Tibial nerve (tissue), 4 donors: ENCODE data around the gene DCDC1. TPM values are rescaled to one million over a fixed set of nuclear protein-coding genes. Genes with fewer than 3 reads are reported as not detected.

Experiments
- DNase-seq, 2 donors: peaks; one replicate each; pipeline ENCODE4 v3.0.0-alpha.2; 2019; ENCODE audit warnings: low spot score in 2 of 2
- H3K27ac ChIP-seq, 4 donors: fragments of 200-600 bp; sonication (generic) in 3 of 4; one replicate each; pipeline ENCODE4 v1.5.1; 2017 to 2019; ENCODE audit warnings: mild to moderate bottlenecking in 1 of 4
- H3K27me3 ChIP-seq, 2 donors: fragments of 200-600 bp; sonication (generic) in 1 of 2; one replicate each; pipeline versions ENCODE4 v1.5.1 to v1.6.0; 2017 to 2019
- H3K36me3 ChIP-seq, 3 donors: fragments of 200-600 bp; sonication (generic); one replicate each; pipeline ENCODE4 v1.5.1; 2018 to 2019
- H3K4me1 ChIP-seq, 4 donors: fragments of 200-600 bp; sonication (generic) in 3 of 4; one replicate each; pipeline ENCODE4 v1.5.1; 2017 to 2019
- H3K4me3 ChIP-seq, 4 donors: fragments of 200-600 bp; sonication (generic) in 3 of 4; one replicate each; pipeline ENCODE4 v1.5.1; 2017 to 2019; ENCODE audit warnings: mild to moderate bottlenecking in 1 of 4, moderate library complexity in 1 of 4
- H3K9me3 ChIP-seq, 4 donors: fragments of 200-600 bp; sonication (generic) in 3 of 4; one replicate each; pipeline ENCODE4 v1.5.1; 2017 to 2019
- EP300 ChIP-seq, 2 donors: sonication (generic); formaldehyde crosslinking; IDR thresholded peaks; one replicate each; pipeline ENCODE4 v1.6.1; 2017; ENCODE audit warnings: antibody characterized with exemption in 2 of 2, mild to moderate bottlenecking in 1 of 2
- POLR2A ChIP-seq, 2 donors: fragments of 450-650 bp; IDR thresholded peaks; one replicate each; pipeline ENCODE4 v1.6.1; 2017; ENCODE audit warnings: antibody characterized with exemption in 2 of 2, mild to moderate bottlenecking in 2 of 2, moderate library complexity in 2 of 2
- WGBS, 2 donors: methylation state at CpG; one replicate each; pipeline ENCODE4 v1.1.5; 2018; 5-methylcytosine and 5-hydroxymethylcytosine counted together
- total RNA-seq, 4 donors: library from RNA; depleted of rRNA; stranded (reverse); fragments of >200 nt; gene quantifications; one replicate each; pipeline ENCODE4 v1.1.0, GENCODE V29; 2016
- TF ChIP-seq, protein P1 (sequence below), 5 experiments: fragments of 200-600 bp in 3 of 5; fragments of 450-650 bp in 2 of 5; sonication (generic) in 3 of 5; IDR thresholded peaks; one replicate each; pipeline ENCODE4 v1.5.1; 2016 to 2019; ENCODE audit warnings: antibody characterized with exemption in 5 of 5, mild to moderate bottlenecking in 3 of 5, moderate library complexity in 2 of 5

The DCDC1 gene
- total RNA-seq, 4 donors from 2014 or later = 1.1 to 6.1 (median 1.9) TPM

DNA sequence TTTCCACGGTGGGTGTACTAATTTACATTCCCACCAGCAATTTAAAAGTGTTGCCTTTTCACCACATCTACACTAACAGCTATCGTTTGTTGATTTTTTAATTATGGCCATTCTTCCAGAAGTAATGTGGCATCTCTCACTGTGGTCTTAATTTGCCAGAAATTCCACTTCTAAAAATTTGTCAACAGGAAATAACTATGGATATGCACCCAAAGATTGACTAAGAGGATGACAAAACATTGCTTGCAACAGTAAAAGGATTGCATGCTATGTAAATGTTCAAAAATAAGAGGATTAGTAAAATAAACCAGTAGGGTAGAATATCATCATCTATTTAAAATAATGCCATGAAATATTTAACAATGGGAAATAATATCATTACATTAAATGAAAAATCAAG, 219.5 kb downstream of the DCDC1 start:
- Histone ChIP-seq H3K27ac (no peak overlapping the region), H3K36me3 (no peaks in the 10 kb centered on the region), H3K9me3 (no peaks in the 10 kb centered on the region), H3K4me1 (no peaks in the 10 kb centered on the region), H3K27me3 (no peaks in the 10 kb centered on the region), H3K4me3 (no peak overlapping the region)
- WGBS, 2 donors = 84 to 87% methylated on average over 2 of the region's 2 CpGs
- no peak for DNase-seq
- TF ChIP-seq, protein P1, sequence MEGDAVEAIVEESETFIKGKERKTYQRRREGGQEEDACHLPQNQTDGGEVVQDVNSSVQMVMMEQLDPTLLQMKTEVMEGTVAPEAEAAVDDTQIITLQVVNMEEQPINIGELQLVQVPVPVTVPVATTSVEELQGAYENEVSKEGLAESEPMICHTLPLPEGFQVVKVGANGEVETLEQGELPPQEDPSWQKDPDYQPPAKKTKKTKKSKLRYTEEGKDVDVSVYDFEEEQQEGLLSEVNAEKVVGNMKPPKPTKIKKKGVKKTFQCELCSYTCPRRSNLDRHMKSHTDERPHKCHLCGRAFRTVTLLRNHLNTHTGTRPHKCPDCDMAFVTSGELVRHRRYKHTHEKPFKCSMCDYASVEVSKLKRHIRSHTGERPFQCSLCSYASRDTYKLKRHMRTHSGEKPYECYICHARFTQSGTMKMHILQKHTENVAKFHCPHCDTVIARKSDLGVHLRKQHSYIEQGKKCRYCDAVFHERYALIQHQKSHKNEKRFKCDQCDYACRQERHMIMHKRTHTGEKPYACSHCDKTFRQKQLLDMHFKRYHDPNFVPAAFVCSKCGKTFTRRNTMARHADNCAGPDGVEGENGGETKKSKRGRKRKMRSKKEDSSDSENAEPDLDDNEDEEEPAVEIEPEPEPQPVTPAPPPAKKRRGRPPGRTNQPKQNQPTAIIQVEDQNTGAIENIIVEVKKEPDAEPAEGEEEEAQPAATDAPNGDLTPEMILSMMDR (IDR thresholded peaks at IDR 0.05) = no peak
- TF ChIP-seq POLR2A (IDR thresholded peaks at IDR 0.05) = no peak
- TF ChIP-seq EP300 (IDR thresholded peaks at IDR 0.05) = no peak

DNA sequence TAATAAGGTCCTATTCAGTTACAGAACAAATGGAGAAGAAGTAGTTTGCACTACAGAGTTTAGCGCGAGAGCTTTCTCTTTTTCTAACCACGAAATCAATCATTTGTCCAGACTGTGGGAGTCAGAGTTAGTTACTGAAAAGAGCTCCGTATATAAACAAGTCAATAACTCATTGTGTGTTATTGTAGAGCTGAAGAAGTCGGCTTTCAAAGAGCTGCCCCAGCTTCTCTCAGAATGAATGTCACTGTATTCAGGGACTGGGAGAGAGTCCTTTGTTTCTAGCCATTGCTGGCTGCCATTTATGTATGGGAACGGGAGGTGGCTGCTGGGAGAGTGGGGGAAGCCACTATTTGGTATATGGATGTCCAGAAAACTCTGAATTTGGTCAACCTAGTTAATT, 227.8 kb downstream of the DCDC1 start:
- whole genome bisulfite sequencing, 2 donors = 31 to 32% methylated on average over 6 of the region's 6 CpGs
- Histone ChIP-seq H3K36me3 (no peaks in the 10 kb centered on the region), H3K9me3 (no peaks in the 10 kb centered on the region), H3K27ac (no peak overlapping the region), H3K4me3 (no peak overlapping the region), H3K4me1 (no peaks in the 10 kb centered on the region), H3K27me3 (no peaks in the 10 kb centered on the region)
- DNase-seq = no peak
- TF ChIP-seq POLR2A (IDR thresholded peaks at IDR 0.05) = no peak
- no peak for TF ChIP-seq EP300 (IDR thresholded peaks at IDR 0.05)
- TF ChIP-seq, protein P1 (IDR thresholded peaks at IDR 0.05) = no peak

DNA sequence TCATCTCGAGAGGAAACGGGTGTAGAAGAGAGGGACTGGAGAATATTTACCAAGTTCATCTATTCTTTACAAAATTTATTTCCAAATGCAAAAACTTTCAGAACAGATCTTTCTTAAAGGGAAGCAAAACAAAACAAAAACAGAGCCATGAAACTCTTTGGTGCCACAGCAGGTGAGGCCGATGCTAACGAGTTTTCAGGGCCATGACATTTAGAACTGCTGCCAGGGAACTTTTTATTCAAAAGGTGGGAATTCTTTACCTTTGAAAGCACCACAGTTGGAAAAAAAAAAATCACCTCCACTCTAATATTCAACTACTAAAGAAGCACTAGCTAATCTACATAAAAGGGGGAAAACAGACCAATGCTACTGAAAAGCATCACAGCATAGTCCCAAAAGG, 230.1 kb downstream of the DCDC1 start:
- H3K27me3 ChIP-seq = no peaks in the 10 kb centered on the region
- 62 to 68% methylated on average over 4 of the region's 4 CpGs for WGBS, 2 donors
- no peaks in the 10 kb centered on the region for H3K9me3 ChIP-seq
- H3K4me3 ChIP-seq = no peak overlapping the region
- no peaks in the 10 kb centered on the region for H3K4me1 ChIP-seq
- TF ChIP-seq POLR2A (IDR thresholded peaks at IDR 0.05) = no peak
- TF ChIP-seq, protein P1 (IDR thresholded peaks at IDR 0.05) = no peak
- no peak for TF ChIP-seq EP300 (IDR thresholded peaks at IDR 0.05)
- DNase-seq = no peak
- H3K36me3 ChIP-seq = no peaks in the 10 kb centered on the region
- no peak overlapping the region for H3K27ac ChIP-seq

DNA sequence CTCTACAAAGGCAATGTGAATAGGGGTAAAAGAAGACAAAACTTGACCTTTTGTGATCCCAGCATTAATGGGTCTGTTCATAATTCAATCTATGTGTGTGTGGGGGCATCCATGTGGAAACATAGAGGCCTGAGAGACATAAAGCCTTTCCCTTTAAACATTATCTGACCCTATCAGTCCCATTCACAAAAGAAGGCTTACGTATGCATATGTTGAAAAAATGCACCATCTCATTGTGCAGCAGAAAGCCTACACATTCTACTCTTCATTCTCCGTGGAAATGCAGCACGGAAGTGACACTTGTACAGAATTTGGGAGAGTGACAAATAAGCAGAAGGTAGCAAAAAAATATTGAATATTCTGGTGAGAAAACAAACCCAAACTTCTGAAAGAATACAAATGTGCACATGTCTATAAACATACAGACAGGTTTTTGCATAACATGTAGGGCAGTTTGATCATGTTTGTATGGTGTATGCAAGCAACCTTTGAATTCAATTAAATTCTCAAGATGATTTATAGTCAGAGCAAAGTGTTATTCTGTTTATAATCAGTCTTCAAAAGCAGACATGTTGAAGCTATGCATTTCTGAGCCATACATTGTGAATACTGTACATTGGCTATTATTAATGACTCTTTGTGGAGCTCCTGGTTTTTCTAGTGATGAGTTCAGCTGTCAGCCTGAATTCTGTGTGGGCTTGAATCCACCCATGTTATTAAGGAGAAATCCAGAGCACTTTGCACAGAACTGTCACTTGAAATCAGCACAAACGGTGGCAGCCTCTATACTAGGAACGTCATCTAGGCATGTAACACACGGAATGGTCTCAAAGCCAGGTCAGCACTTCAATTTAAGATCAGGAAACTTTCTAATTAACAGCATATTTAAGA, 236.8 kb downstream of the DCDC1 start:
- 58% methylated on average over 6 of the region's 6 CpGs for WGBS, 2 donors
- H3K27me3 ChIP-seq = no peaks in the 10 kb centered on the region
- TF ChIP-seq EP300 (IDR thresholded peaks at IDR 0.05) (no peak), POLR2A (IDR thresholded peaks at IDR 0.05) (no peak)
- TF ChIP-seq, protein P1 (IDR thresholded peaks at IDR 0.05) = no peak
- H3K4me1 ChIP-seq = no peaks in the 10 kb centered on the region
- H3K4me3 ChIP-seq = no peak overlapping the region
- no peak overlapping the region for H3K27ac ChIP-seq
- H3K36me3 ChIP-seq = no peaks in the 10 kb centered on the region
- no peaks in the 10 kb centered on the region for H3K9me3 ChIP-seq
- DNase-seq = no peak

DNA sequence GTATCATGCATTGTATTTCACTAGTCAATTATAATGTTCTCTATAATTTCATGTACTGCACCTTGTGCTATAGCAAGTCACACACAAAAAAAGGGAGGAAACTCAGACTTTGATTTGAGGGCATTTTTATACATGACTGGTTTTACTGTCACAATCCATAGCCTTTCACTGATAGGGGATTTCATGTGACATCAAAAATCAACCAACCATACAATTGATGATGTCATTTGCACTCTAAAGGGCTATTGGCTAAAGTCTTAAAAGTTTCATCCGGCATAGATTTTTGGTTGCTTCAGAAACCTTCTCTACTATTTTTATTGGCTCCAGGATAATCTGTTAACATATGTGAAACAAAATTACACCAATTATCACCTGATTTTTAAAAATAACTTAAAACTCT, 237.8 kb downstream of the DCDC1 start:
- TF ChIP-seq POLR2A (IDR thresholded peaks at IDR 0.05) (no peak), EP300 (IDR thresholded peaks at IDR 0.05) (no peak)
- no peak overlapping the region for H3K27ac ChIP-seq
- no peaks in the 10 kb centered on the region for H3K4me1 ChIP-seq
- H3K36me3 ChIP-seq = no peaks in the 10 kb centered on the region
- no peaks in the 10 kb centered on the region for H3K27me3 ChIP-seq
- no peak for DNase-seq
- H3K4me3 ChIP-seq = no peak overlapping the region
- WGBS, 2 donors = 33 to 48% methylated on average over 1 of the region's 1 CpG
- H3K9me3 ChIP-seq = no peaks in the 10 kb centered on the region
